ENCODE results near the gene LINGO3.

DNA sequence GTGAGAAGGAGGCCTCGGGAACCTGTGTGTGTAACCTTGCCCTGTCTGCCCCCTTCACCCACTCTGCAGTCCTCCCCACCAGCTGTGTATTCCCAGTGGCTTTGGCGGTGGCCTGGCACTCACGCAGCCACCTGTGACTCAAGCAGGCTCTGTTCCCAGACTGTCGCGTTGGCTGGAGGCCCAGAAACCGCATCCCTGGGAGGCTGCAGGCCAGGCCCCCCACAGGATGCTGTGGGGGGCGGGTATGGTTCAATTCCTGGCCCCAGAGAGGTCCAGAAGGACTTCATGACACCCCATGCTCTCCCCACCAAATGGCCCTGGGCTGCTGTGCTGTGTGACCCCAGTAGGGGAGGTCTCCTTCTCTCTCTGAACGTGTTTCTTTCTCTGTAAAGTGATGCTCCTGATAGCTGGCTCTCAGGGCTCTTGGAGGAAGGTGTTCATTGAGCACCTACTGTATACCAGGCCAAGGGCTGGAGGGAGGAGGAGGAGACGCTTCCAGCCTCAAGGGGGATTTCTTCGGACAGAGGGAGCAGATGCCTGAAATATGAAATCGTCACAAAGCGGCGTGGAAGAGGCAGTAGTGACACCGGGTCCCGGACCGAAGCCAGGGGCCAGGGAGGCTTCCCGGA, 1.9 kb upstream of the LINGO3 start:
- TF ChIP-seq, protein P1, sequence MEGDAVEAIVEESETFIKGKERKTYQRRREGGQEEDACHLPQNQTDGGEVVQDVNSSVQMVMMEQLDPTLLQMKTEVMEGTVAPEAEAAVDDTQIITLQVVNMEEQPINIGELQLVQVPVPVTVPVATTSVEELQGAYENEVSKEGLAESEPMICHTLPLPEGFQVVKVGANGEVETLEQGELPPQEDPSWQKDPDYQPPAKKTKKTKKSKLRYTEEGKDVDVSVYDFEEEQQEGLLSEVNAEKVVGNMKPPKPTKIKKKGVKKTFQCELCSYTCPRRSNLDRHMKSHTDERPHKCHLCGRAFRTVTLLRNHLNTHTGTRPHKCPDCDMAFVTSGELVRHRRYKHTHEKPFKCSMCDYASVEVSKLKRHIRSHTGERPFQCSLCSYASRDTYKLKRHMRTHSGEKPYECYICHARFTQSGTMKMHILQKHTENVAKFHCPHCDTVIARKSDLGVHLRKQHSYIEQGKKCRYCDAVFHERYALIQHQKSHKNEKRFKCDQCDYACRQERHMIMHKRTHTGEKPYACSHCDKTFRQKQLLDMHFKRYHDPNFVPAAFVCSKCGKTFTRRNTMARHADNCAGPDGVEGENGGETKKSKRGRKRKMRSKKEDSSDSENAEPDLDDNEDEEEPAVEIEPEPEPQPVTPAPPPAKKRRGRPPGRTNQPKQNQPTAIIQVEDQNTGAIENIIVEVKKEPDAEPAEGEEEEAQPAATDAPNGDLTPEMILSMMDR (IDR thresholded peaks at IDR 0.05), result no peak
- TF ChIP-seq POLR2A (IDR thresholded peaks at IDR 0.05), result no peak
